Measurements from ENCODE around the gene GLRA3. TPM values are rescaled to one million over a fixed set of nuclear protein-coding genes. Genes with fewer than 3 reads are reported as not detected.

GLRA3 gene
- total RNA-seq, 1 donor from 2014 or later, result not detected

- DNase-seq (ENCODE audit: low spot score in 2 of 2), result no peak
- intact Hi-C loops (cut with DNase I), result no loop called here
- no peak overlapping the region for H3K27ac ChIP-seq
These were observed 139.4 kb downstream of the GLRA3 start for GRCh38 chr4:174689618-174690017.

GRCh38 chr4:174686826-174687225 lies 142.2 kb downstream of the GLRA3 start:
- no peaks in the 10 kb centered on the region for H3K4me1 ChIP-seq
- peaks cover 4 to 5% of the 10 kb centered on the region in 2 donors for H3K9me3 ChIP-seq
- intact Hi-C loops (cut with DNase I), result no loop called here
- no peak for TF ChIP-seq CTCF (IDR thresholded peaks at IDR 0.05)
- no peak overlapping the region for H3K4me3 ChIP-seq
- no peak overlapping the region for H3K27ac ChIP-seq
- no peaks in the 10 kb centered on the region for H3K27me3 ChIP-seq
- no peaks in the 10 kb centered on the region for H3K36me3 ChIP-seq
- no peak for DNase-seq (ENCODE audit: low spot score in 2 of 2)

More at GRCh38 chr4:174689618-174690017, 139.4 kb downstream of the GLRA3 start:
- TF ChIP-seq CTCF (IDR thresholded peaks at IDR 0.05), result no peak
- Histone ChIP-seq H3K4me1 (no peaks in the 10 kb centered on the region), H3K27me3 (no peaks in the 10 kb centered on the region), H3K4me3 (no peak overlapping the region), H3K36me3 (no peaks in the 10 kb centered on the region), H3K9me3 (peaks cover 4 to 5% of the 10 kb centered on the region in 2 donors)

GRCh38 chr4:174681723-174682300 lies 147.2 kb downstream of the GLRA3 start:
- intact Hi-C loops (cut with DNase I), result no loop called here
- H3K4me3 ChIP-seq, result no peak overlapping the region
- no peak overlapping the region for H3K27ac ChIP-seq

GRCh38 chr4:174674305-174674840 lies 154.7 kb downstream of the GLRA3 start:
- Histone ChIP-seq H3K27ac (no peak overlapping the region), H3K4me3 (no peak overlapping the region), H3K9me3 (no peaks in the 10 kb centered on the region), H3K36me3 (no peaks in the 10 kb centered on the region), H3K4me1 (no peaks in the 10 kb centered on the region), H3K27me3 (no peaks in the 10 kb centered on the region)
- TF ChIP-seq CTCF (IDR thresholded peaks at IDR 0.05), result no peak
- intact Hi-C loops (cut with DNase I), result no loop called here
- no peak for DNase-seq (ENCODE audit: low spot score in 2 of 2)

More at GRCh38 chr4:174681723-174682300, 147.2 kb downstream of the GLRA3 start:
- Histone ChIP-seq H3K36me3 (no peaks in the 10 kb centered on the region), H3K27me3 (no peaks in the 10 kb centered on the region), H3K4me1 (no peaks in the 10 kb centered on the region), H3K9me3 (no peaks in the 10 kb centered on the region)
- no peak for DNase-seq (ENCODE audit: low spot score in 2 of 2)
- no peak for TF ChIP-seq CTCF (IDR thresholded peaks at IDR 0.05)

GRCh38 chr4:174673865-174674264 lies 155.2 kb downstream of the GLRA3 start:
- no peaks in the 10 kb centered on the region for H3K36me3 ChIP-seq
- H3K27ac ChIP-seq, result no peak overlapping the region
- H3K4me1 ChIP-seq, result no peaks in the 10 kb centered on the region
- no peaks in the 10 kb centered on the region for H3K9me3 ChIP-seq
- no peaks in the 10 kb centered on the region for H3K27me3 ChIP-seq
- no peak for TF ChIP-seq CTCF (IDR thresholded peaks at IDR 0.05)
- no peak overlapping the region for H3K4me3 ChIP-seq
- intact Hi-C loops (cut with DNase I), result no loop called here
- no peak for DNase-seq (ENCODE audit: low spot score in 2 of 2)
